Stimulated activated CD8-positive, alpha-beta memory T cell treated with anti-CD3 and anti-CD28 coated beads, Interleukin-15, amount 100 ng/mL, for 1 hour (primary cell): Measurements from ENCODE around the gene SPRR2B.
"Not testable (repeated sequence)": the region's sequence is repeated elsewhere in the genome, so short reads cannot be mapped to it uniquely, and the experiment has no call there.

Source experiments
- DNase-seq: peaks from one replicate; pipeline ENCODE4 v3.0.0-alpha.2; 2020; ENCODE audit warnings: low read depth

Gene SPRR2B

DNA sequence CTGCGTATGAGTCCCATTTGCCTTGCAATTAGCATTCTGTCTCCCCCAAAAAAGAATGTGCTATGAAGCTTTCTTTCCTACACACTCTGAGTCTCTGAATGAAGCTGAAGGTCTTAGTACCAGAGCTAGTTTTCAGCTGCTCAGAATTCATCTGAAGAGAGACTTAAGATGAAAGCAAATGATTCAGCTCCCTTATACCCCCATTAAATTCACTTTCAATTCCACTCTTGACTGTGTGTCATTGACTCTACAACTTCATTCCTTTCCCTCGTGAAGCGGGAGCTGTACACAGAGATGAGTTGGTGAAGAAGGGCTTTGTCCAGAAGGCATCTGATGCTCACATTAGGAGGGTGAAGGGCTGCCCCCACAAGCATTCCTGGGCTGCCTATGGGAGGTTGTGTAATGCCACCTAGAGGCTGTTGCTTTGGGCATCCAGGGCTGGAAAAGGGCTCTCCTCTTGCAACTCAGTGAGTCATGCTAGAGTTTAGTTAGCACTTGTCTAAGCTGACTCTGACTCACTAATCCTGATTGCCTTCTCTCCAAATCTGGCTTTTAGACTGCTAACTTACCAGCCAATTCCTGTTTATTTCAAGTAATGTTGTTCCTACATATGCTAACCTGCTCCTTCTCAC is 38.6 kb downstream of the SPRR2B start:
- no peak for DNase-seq

DNA sequence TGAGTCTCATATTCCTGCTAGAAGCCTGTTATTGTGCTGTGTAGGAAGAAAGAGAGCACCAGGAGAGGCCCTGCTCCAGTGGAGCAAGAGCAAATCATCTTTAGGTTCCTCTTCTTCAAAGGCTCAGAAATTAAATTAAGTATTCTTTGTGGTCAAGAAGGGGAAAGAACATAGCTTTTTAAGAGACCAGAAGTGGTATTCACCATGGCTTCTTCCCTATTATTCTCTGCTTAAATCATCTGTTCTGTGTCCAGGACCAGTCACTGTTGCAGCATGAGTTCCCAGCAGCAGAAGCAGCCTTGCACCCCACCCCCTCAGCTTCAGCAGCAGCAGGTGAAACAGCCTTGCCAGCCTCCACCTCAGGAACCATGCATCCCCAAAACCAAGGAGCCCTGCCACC is 39.3 kb downstream of the SPRR2B start:
- DNase-seq: no peak

DNA sequence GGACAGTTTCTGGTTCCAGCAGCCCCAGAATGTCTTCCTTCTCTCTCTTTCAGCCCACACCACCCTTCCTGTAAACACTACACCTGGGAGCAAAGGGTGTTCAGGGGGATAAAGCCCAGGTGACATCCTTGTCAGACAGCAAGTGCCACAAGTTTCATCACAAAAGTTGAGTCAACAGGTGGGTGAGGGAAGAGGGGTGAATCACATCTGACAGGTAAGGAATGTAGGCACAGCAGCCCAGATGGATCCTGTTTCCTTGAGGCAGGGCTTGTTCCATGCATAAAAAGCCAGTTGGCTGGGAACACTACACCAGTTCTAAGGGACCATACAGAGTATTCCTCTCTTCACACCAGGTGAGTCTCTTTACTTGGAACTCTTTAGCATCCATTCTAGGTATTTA is 40.5 kb downstream of the SPRR2B start, which contains the start of gene SPRR1B:
Gene SPRR1B (plus strand): TSS at position 309 of the 400 bp plus-strand sequence. CDS start 1,143 bp downstream, outside the sequence.
- DNase-seq: no peak

DNA sequence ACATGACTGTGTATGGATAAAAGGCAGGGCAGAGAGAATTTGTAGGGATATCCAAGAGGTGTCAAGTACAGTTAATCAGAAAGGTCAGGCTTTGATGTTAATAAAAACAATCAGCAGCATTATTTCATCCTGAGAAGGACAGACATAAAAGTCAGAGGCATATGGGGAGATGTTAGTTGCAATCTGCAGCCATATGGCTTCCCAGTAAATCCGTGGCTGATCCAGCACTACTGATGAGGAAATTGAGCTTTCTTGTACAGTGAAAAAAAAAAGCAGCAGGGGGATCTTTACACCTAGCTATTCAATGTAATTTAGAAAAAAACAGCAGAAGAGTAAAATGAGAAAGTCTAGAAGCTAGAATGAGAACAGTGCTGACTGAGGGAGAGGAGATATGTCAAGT is 42.6 kb downstream of the SPRR2B start:
- no peak for DNase-seq

DNA sequence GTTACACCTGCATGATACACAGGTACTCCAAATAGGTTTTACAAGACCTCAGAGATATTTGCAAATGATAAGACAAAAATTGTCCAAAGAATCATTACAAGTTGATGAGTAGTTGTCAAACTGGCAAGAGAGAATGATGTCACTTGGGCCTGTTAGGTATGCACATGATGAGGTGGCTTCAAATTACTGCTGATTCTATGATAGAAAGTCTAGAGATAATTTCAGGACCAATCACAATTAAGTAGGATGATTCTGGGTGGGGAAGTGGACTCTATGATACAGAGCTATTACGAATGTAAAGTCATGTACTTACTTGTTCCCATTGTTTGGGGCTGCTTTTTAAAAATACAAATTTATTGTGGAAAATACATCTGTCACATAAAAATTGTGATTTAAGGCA is 45.6 kb downstream of the SPRR2B start:
- no peak for DNase-seq

DNA sequence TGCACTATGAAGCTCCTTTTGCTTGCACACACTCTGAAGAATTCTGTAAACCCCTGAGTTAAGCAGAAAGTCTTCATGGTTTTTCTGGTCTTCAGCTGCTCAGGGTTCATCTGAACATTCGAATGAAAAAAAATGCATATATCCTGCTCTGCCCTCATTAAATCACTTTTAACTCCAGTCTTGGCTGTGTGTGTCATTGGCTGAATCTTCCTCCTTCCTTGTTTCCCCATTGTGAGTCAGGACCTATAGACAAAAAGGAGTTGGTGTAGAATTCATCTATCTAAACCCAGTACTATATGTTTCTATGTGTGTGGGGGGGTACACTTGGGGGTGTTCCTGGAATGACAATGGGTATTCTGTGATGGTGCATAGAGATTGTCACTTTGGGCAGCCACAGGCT is 47.0 kb downstream of the SPRR2B start:
- no peak for DNase-seq

DNA sequence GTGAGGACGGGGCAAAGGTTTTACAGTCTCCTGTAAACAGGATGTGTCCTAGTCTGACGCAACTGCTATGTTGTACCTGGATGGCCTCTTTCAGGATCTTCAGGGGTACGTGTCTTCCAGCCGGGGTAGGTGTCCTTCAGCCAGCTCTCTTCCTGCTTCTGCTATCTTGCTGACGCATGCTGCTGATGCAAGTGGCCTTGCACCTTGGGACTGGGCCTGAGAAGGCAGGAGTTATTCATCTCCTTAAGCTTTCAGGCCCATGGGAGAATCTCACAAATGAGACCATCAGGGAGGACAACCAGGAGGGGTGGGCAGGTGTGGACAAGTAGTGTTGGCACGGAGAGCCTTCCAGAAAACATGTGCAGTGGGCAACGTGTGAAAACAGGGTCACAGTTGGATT is 48.3 kb downstream of the SPRR2B start:
- no peak for DNase-seq

DNA sequence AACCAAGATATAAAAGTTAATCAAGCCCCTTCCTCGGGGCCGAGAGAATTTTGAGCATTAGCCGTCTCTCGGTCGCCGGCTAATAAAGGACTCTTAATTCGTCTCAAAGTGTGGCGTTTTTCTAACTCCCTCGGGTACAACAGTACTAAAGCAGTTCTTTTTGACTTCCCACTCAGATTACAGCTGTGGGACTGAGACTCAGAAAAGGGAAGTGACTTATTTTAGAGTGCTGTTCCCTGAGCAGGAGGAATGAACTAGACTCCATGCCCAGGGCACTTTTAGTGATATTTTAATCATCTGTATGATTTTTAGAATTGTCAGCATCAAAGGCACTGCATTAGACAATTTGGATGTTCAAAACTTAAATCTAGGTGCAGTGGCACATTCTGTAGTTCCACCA is 49.1 kb downstream of the SPRR2B start:
- DNase-seq: not testable (repeated sequence)

DNA sequence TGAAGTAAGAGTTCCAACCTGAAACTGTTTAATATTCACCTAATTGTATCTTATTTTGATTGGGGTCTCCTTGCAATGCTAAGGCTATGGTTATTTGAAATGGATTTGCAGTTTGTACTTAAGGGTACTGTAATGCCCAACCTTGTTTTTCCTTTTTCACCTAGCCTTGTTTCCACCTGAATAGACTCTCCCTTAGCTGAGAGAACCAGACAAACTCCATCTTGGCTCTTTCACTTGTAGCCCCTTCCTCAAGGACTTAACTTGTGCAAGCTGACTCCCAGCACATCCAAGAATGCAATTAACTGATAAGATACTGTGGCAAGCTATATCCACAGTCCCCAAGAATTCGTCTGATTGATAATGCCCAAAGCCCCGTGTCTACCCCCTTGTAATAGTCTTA is 49.6 kb downstream of the SPRR2B start:
- DNase-seq: not testable (repeated sequence)
